Cardiac muscle cell (in vitro differentiated cells and primary cell): ENCODE results near the gene ELF2. TPM values are rescaled to one million over a fixed set of nuclear protein-coding genes. Genes with fewer than 3 reads are reported as not detected.

ENCODE experiments used
- DNase-seq, 2 donors: peaks; one replicate each; pipeline versions ENCODE4 v3.0.0 to v3.0.0-alpha.2; 2010 to 2017; ENCODE audit warnings: low read depth in 1 of 2, low spot score in 1 of 2
- H3K27ac ChIP-seq: fragments of 200-600 bp; sonication (generic); 2 replicates; pipeline ENCODE4 v1.5.1; 2016
- H3K27me3 ChIP-seq: fragments of 200-600 bp; sonication (generic); 2 replicates; pipeline ENCODE4 v1.6.0; 2016; ENCODE audit warnings: control low read depth
- H3K36me3 ChIP-seq: fragments of 200-600 bp; sonication (generic); 2 replicates; pipeline ENCODE4 v1.5.1; 2016; ENCODE audit warnings: control low read depth
- H3K4me1 ChIP-seq: fragments of 200-600 bp; sonication (generic); 2 replicates; pipeline ENCODE4 v1.8.1; 2017; ENCODE audit warnings: low read depth, mild to moderate bottlenecking, mixed run types
- H3K4me3 ChIP-seq: fragments of 200-600 bp; sonication (generic); 2 replicates; pipeline ENCODE4 v1.5.1; 2016; ENCODE audit warnings: mild to moderate bottlenecking
- H3K9me3 ChIP-seq: fragments of 200-600 bp; sonication (generic); 2 replicates; pipeline ENCODE4 v1.5.1; 2017; ENCODE audit warnings: low read depth, mild to moderate bottlenecking, control low read depth
- CTCF ChIP-seq: IDR thresholded peaks from 2 replicates; pipeline ENCODE4 v1.5.1; 2012; ENCODE audit warnings: low read depth, mild to moderate bottlenecking, low read length
- polyA plus RNA-seq: library from polyadenylated mRNA; unstranded; fragments of >200 nt; fragmentation: Nextera tagmentation; extraction: Ambion mirVana; gene quantifications from 2 replicates; pipeline ENCODE4 v1.2.1, GENCODE V29; 2016
- total RNA-seq: library from RNA; depleted of rRNA; stranded (reverse); fragments of >200 nt; gene quantifications from 2 replicates; pipeline ENCODE4 v1.2.3, GENCODE V29; 2016

Gene ELF2
- total and polyA plus RNA-seq, 2 experiments from 2014 or later = 45.7 to 57.5 TPM

- Histone ChIP-seq H3K4me1 (no peaks in the 10 kb centered on the region), H3K27me3 (no peaks in the 10 kb centered on the region), H3K27ac (no peak overlapping the region), H3K9me3 (no peaks in the 10 kb centered on the region), H3K36me3 (no peaks in the 10 kb centered on the region), H3K4me3 (no peak overlapping the region)
- TF ChIP-seq CTCF = no peak
- no peak for DNase-seq
Observed at GRCh38 chr4:139007640-139008039, 169.4 kb downstream of the ELF2 start.

Other genes with a start within 250 kb of the ELF2 start
- 11.1 and 12.6 TPM in 2 replicates for gene NOCT, start 161.4 kb downstream of the ELF2 start, total RNA-seq
- 2.5 and 4.7 TPM in 2 replicates for gene NOCT, start 161.4 kb downstream of the ELF2 start, polyA plus RNA-seq
- gene MGARP, start 103.0 kb upstream of the ELF2 start, total RNA-seq = 2.8 and 3.0 TPM in 2 replicates
- 4.4 and 4.6 TPM in 2 replicates for gene MGARP, start 103.0 kb upstream of the ELF2 start, polyA plus RNA-seq
- gene NAA15, start 124.3 kb upstream of the ELF2 start, total RNA-seq = 14.9 and 16.4 TPM in 2 replicates
- 24.0 TPM in 2 replicates for gene NAA15, start 124.3 kb upstream of the ELF2 start, polyA plus RNA-seq
- gene NDUFC1, start 125.3 kb upstream of the ELF2 start, total RNA-seq = 91.6 and 111 TPM in 2 replicates
- gene NDUFC1, start 125.3 kb upstream of the ELF2 start, polyA plus RNA-seq = 316 and 324 TPM in 2 replicates